Nephron (organoid): Measurements from ENCODE around the gene TGIF2.

Experiments
- H3K27ac Mint-ChIP-seq, 3 experiments: 2 replicates each; pipeline ENCODE4 v1.8.0; 2020; ENCODE audit warnings: mixed read lengths in 3 of 3, mild to moderate bottlenecking in 2 of 3, moderate library complexity in 1 of 3
- H3K27me3 Mint-ChIP-seq: 2 replicates; pipeline ENCODE4 v1.8.0; 2021; ENCODE audit warnings: low read depth, mild to moderate bottlenecking, moderate library complexity, mixed read lengths
- H3K36me3 Mint-ChIP-seq: 2 replicates; pipeline ENCODE4 v1.8.0; 2020; ENCODE audit warnings: low read depth, mixed read lengths
- H3K4me1 Mint-ChIP-seq: 2 replicates; pipeline ENCODE4 v1.8.0; 2020; ENCODE audit warnings: mixed read lengths
- H3K4me3 Mint-ChIP-seq, 3 experiments: 2 replicates each; pipeline ENCODE4 v1.8.0; 2020; ENCODE audit warnings: mild to moderate bottlenecking in 3 of 3, mixed read lengths in 3 of 3, moderate library complexity in 2 of 3
- H3K9me3 Mint-ChIP-seq: 2 replicates; pipeline ENCODE4 v1.8.0; 2020; ENCODE audit warnings: mixed read lengths
- CTCF ChIP-seq, 3 experiments: fragments of 200-600 bp; sonication (generic); IDR thresholded peaks; one replicate each; pipeline ENCODE4 v1.5.0; 2021; ENCODE audit warnings: antibody characterized with exemption in 3 of 3; ENCODE audit not compliant: unreplicated experiment in 3 of 3

Gene TGIF2

GRCh38 chr20:36613974-36614373 lies 40.6 kb downstream of the TGIF2 start:
- Mint-ChIP-seq H3K27me3 (no peaks in the 10 kb centered on the region), H3K4me1 (no peaks in the 10 kb centered on the region), H3K36me3 (peaks cover 35% of the 10 kb centered on the region), H3K27ac (no peak overlapping the region), H3K4me3 (no peak overlapping the region), H3K9me3 (no peaks in the 10 kb centered on the region)
- TF ChIP-seq CTCF (IDR thresholded peaks at IDR 0.05; ENCODE audit: unreplicated experiment in 3 of 3), result no peak

DNA sequence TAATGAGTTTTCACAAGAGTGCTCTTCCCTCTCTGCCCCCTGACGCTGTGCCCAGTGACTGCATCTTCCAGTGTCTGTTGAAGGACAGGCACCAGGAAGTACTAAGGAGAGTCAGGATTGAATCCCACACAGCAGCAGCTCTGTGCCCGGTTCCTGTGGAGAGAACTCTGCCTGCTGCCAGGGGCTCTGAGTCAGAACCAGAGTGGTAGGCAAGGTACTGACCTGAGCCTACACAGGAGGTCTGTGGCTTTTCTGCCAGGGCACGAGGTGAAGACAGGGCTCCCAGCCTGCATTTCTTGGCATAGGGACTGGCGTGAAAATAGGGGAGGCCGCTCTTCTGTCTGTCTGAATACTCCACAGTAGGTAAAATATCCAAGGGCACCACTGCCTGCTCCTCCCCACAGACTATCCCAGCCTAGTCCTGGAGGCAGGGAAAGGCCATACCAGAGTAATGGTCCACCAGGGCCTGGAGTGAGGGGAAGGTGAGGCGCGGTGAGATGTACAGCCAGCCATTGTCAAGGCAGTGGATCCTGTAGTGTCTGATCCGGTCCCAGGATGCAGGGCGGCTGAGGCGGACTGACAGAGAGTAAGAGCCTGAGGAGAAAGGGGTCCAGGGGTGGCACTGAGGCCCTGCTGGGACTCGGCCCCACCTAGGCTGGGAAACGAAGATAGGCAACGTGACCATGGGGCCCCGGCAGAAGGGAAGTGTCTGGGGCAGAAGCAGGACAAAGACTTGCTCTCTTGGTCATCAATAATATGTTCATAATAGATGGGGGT lies 41.6 kb downstream of the TGIF2 start:
- Mint-ChIP-seq H3K27ac (peak overlapping the region in 2 of 3 experiments; percentile 46 to 73), H3K27me3 (no peaks in the 10 kb centered on the region), H3K9me3 (no peaks in the 10 kb centered on the region), H3K4me1 (no peaks in the 10 kb centered on the region), H3K36me3 (peaks cover 28% of the 10 kb centered on the region), H3K4me3 (no peak overlapping the region)
- TF ChIP-seq CTCF (IDR thresholded peaks at IDR 0.05; ENCODE audit: unreplicated experiment in 3 of 3), result no peak

DNA sequence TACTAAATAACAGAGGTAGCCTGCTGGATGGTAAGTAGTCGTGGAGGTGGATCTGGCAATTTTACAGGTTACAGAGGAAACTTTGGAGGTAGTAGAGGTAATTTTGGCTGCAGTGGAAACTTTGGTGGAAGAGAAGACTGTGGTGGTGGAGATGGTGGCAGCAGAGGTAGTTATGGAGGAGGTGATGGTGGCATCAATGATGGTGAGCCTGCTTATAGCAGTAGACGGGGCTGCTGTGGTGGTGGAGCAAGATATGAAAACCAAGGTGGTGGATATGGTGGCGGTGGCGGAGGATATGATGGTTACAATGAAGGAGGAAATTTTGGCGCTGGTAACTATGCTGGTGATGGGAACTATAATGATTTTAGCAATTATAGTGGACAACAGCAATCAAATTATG lies 47.5 kb downstream of the TGIF2 start:
- H3K27ac Mint-ChIP-seq, result peak overlapping the region in 1 of 3 experiments; percentile 12
- H3K36me3 Mint-ChIP-seq, result no peaks in the 10 kb centered on the region
- TF ChIP-seq CTCF (IDR thresholded peaks at IDR 0.05; ENCODE audit: unreplicated experiment in 3 of 3), result no peak
- no peaks in the 10 kb centered on the region for H3K4me1 Mint-ChIP-seq
- no peak overlapping the region for H3K4me3 Mint-ChIP-seq
- H3K9me3 Mint-ChIP-seq, result no peaks in the 10 kb centered on the region
- no peaks in the 10 kb centered on the region for H3K27me3 Mint-ChIP-seq

DNA sequence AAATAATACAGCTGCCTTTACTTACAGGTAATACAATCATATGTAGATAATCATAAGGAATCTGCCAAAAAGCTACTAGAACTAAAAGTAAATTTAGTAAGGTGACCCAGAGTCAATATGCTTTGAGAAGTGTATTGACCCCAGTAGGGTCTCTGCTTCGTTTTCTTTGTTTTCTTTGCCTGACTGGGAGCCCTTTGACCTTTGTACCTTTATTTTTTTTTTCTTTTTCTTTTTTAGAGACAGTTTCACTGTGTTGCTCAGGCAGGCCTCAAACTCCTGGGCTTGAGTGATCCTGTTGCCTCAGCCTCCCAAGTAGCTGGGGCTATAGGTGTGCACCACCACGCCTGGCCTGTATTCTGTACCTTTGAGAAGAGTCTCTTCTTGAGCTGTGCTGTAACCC lies 50.0 kb downstream of the TGIF2 start:
- Mint-ChIP-seq H3K27ac (no peak overlapping the region), H3K4me1 (no peaks in the 10 kb centered on the region), H3K9me3 (no peaks in the 10 kb centered on the region), H3K36me3 (no peaks in the 10 kb centered on the region), H3K4me3 (no peak overlapping the region), H3K27me3 (no peaks in the 10 kb centered on the region)
- TF ChIP-seq CTCF (IDR thresholded peaks at IDR 0.05; ENCODE audit: unreplicated experiment in 3 of 3), result no peak

DNA sequence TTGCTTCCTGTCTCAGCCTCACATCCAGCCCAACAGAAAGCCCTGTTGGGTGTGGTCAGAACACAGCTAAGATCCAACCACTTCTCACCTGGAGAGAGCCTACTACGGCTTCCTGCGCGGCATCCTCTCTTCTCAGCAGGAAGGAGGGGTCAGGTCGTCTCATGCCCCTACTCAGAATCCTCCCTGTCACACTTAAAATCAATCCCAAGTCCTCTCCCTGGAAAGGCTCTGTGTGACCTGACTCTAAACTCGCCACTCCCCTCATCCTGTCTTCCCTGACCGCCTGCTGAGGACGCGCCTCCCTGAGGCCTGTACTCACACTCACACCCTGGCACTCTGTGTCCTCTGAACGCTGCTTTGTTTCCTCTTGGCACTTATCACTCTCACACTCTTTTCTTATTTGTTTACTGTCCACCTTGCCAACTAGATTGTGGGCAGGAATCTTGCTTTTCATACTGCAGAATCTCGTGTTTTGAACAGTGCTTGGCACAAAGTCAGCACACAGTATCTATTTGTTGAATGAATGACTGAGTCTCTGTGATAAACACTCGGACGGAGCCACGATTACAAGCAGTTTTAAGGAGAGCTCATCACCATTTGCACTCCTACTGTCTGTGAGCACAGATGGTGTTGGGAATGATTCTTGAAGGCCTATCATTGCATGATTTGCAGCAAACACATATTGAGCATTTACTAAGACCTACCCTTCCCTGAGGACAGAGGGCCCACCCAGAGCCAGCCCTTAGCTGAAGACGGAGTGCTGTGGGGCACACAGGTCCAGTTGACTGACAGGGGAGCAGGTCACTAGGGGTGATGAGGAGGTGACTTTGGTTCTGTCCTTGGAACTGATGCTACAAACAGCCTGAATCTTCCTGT lies 50.9 kb downstream of the TGIF2 start:
- Mint-ChIP-seq H3K27me3 (no peaks in the 10 kb centered on the region), H3K9me3 (no peaks in the 10 kb centered on the region), H3K36me3 (no peaks in the 10 kb centered on the region), H3K4me1 (no peaks in the 10 kb centered on the region), H3K4me3 (no peak overlapping the region), H3K27ac (peak overlapping the region in 1 of 3 experiments; percentile 11)
- TF ChIP-seq CTCF (IDR thresholded peaks at IDR 0.05; ENCODE audit: unreplicated experiment in 3 of 3), result no peak
